ENCODE results near the gene STAB2. TPM values are rescaled to one million over a fixed set of nuclear protein-coding genes. Genes with fewer than 3 reads are reported as not detected.

Gene STAB2

DNA sequence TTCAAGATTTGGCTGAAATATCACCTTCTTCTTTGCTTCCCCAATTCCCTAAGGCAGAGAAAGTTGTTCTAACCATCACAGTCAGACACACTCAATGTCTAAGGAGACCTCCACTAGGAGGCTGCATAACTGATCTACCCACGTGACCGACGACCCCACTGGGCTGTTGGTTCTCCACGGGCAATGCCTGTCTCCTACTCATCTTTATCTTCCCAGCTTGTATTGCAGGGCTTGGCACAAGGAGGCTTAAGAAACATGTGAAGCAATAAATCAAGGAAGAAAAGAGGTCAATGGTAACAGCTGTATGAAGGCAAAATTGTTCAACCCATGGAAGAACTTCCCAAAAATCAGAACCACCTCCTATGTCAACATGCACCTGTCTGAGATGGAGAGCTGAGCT, 226.9 kb downstream of the STAB2 start:
- Histone ChIP-seq H3K36me3 (ENCODE audit: insufficient read depth, low read length) (peaks cover 37% of the 10 kb centered on the region), H3K9me3 (replicated peaks; ENCODE audit: low read length) (no peaks in the 10 kb centered on the region), H3K4me1 (ENCODE audit: control insufficient read depth, insufficient read depth, low read length) (peaks cover 6% of the 10 kb centered on the region), H3K9ac (ENCODE audit: low read depth, low read length) (no peak overlapping the region), H3K27me3 (ENCODE audit: control insufficient read depth, insufficient read depth, low read length) (no peaks in the 10 kb centered on the region), H3K4me2 (ENCODE audit: low read length) (no peak overlapping the region), H3K4me3 (ENCODE audit: low read length) (no peak overlapping the region)

- Histone ChIP-seq H3K36me3 (ENCODE audit: insufficient read depth, low read length) (peaks cover 32% of the 10 kb centered on the region), H3K4me3 (ENCODE audit: low read length) (no peak overlapping the region), H3K4me1 (ENCODE audit: control insufficient read depth, insufficient read depth, low read length) (peaks cover 6% of the 10 kb centered on the region), H3K9me3 (replicated peaks; ENCODE audit: low read length) (no peaks in the 10 kb centered on the region), H3K4me2 (ENCODE audit: low read length) (no peak overlapping the region), H3K9ac (ENCODE audit: low read depth, low read length) (no peak overlapping the region), H3K27me3 (ENCODE audit: control insufficient read depth, insufficient read depth, low read length) (no peaks in the 10 kb centered on the region)
These were observed 227.4 kb downstream of the STAB2 start for GRCh38 chr12:103814436-103814835.

Small RNA genes within 50 kb of the gene (small RNA-seq; reads per million reads assigned to genes)
- not detected for gene RF00096

All from skeletal muscle satellite cell (primary cell).